Activated CD4-positive, CD25-positive, alpha-beta regulatory T cell treated with anti-CD3 and anti-CD28 coated beads, Interleukin-2, amount 50 U/mL, for 16 hours (primary cell): ENCODE data around the gene DUSP14.
A peak's percentile ranks its signal among the peaks of the same experiment; 100 is the strongest.
"Not testable (repeated sequence)": the region's sequence is repeated elsewhere in the genome, so short reads cannot be mapped to it uniquely, and the experiment has no call there.

Experiments
- DNase-seq: peaks from one replicate; pipeline ENCODE4 v3.0.0-alpha.2; 2020; ENCODE audit warnings: low read depth, low spot score

The DUSP14 gene, protein sequence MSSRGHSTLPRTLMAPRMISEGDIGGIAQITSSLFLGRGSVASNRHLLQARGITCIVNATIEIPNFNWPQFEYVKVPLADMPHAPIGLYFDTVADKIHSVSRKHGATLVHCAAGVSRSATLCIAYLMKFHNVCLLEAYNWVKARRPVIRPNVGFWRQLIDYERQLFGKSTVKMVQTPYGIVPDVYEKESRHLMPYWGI

DNA sequence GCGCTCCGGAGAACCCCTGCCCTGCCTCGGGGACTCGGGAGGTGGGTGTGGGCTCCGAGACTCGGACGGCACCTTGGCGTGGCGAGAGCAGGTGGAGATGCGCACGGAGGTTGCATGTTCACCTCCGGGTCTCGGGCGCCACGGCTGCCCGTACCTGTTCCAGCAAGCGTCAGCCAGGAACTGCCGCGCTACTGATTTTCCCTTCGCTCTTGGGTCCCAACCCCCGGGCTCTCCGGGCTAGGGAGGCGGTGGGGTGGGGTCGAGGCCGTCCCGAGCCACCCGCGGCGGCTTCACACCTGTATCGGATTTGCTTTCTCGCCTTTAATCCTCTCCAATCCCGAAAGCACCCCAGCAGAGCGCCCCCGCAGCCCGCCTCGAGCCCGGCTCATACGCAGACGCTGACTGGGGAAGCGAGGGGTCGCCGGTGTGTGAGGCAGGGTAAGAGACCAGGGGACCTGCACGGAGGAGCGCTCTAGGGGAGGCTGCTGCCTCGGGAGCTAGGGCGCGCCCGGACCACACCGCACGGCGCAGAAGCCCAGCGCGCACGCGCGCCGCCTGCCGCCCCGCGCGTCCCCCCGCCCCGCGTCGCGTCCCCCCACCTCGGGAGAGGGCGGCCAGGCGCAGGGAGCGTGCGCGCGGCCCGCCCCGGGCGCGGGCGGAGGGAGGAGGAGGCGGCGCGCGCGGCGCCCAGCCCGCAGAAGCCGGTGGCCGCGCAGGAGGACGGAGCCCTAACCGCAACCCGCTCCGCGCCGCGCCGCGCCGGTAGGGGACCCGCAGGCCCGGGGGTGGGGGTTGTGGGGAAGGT, at the start of gene DUSP14:
DUSP14 (plus strand) TSS at position 695 of the 805 bp plus-strand sequence. CDS start 22,382 bp downstream, outside the sequence.
- peak; percentile 46 for DNase-seq

DNA sequence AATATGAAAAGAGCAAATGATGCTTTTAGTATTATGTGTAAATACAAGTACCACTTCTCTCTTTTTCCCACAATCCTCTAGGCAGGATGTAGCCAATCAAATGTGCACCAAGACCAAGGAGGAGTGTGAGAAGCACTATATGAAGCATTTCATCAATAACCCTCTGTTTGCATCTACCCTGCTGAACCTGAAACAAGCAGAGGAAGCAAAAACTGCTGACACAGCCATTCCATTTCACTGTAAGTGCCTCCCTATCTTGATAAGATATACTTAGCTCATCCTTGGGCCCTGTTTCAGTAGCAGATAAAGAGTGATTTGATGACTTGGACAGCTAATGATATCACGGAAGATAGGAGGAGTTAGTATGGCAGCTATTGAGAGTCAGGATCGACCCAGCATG, 49.3 kb upstream of the DUSP14 start:
- no peak for DNase-seq

DNA sequence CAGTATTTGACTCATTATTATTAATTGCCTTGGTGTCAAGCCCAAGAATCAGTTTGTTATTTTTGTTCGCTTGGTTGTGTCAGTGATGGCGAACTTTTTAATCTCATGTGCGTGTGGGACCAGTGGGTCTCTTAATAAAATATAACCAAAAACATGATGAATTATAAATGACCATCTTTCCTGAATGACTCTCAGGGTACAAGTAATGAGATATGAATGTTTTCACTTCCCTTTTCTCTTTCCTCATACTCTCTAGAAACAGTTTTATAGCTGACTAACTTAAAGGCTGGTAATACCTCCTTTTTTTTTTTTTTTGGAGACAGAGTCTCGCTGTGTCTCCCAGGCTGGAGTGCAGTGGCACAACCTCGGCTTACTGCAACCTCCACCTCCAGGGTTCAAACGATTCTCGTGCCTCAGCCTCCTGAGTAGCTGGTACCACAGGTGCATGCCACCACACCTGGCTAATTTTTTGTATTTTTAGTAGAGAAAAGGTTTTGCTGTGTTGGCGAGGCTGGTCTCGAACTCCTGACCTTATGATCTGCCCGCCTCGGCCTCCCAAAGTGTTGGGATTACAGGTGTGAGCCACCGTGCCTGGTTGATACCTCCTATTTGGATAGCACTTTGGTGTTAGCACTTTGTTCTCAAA, 48.2 kb upstream of the DUSP14 start:
- DNase-seq = not testable (repeated sequence)

- DNase-seq = no peak
Measured at GRCh38 chr17:37446027-37446426, 43.7 kb upstream of the DUSP14 start.

- DNase-seq = no peak
Measured at GRCh38 chr17:37447641-37448040, 42.0 kb upstream of the DUSP14 start.

- no peak for DNase-seq
Measured at GRCh38 chr17:37450112-37450511, 39.6 kb upstream of the DUSP14 start.

DNA sequence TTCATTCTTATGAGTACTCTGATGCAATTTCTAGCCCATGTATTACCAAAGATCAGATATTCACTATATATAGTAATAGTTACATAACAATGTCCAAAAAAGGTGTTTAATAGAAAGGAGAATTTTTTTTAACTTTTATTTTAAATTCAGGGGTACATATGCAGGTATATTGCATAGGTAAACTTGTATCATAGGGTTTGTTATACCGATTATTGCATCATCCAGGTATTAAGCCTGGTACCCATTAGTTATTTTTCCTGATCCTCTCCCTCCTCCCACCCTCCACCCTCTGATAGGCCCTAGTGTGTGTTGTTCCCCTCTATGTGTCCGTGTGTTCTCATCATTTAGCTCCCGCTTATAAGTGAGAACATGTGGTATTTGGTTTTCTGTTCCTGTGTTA, 31.9 kb upstream of the DUSP14 start:
- DNase-seq = not testable (repeated sequence)

- DNase-seq = no peak
Measured at GRCh38 chr17:37458805-37459204, 30.9 kb upstream of the DUSP14 start.

- DNase-seq = no peak
Measured at GRCh38 chr17:37461668-37462067, 28.0 kb upstream of the DUSP14 start.

GRCh38 chr17:37462492-37462891, 27.2 kb upstream of the DUSP14 start:
- no peak for DNase-seq

GRCh38 chr17:37463039-37463438, 26.7 kb upstream of the DUSP14 start:
- no peak for DNase-seq

DNA sequence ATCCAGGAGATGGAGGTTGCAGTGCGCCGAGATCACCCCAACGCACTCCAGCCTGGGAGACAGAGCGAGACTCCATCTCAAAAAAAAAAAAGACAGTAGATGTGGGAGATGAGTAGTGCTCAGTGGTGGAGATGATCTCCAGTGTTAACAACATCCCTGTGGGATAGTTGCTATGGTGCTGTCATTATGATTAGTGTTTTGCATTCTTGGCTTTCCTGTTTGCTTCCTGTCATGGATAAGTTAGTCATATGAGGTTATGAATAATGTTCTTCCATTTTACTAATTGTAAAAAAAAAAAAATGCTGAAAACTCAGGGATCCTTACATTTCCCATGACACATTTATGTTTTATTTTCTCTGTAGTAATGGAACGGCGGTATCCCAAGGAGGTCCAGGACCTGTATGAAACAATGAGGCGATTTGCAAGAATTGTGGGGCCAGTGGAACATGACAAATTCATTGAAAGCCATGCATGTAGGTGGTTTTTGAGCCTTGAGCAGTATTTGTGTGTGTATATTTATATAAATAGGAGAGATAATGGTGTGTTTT, 24.5 kb upstream of the DUSP14 start:
- no peak for DNase-seq

- no peak for DNase-seq
Measured at GRCh38 chr17:37466471-37466870, 23.2 kb upstream of the DUSP14 start.

DNA sequence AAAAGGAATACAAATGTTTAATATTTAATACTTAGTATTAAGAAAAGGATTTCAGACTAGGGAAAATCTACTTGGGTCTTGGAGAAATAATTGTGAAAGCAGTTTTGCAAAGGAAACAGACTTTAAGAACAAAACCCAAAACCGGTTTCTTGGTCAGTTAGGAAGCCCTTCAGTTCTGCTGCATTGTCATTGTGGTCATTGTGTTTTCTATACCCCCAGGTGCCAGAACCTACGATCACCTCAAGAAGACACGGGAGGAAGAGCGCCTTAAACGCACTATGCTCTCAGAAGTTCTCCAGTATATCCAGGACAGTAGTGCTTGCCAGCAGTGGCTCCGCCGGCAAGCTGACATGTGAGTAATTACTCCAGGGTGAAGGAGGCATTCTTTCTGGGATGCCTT, 19.5 kb upstream of the DUSP14 start:
- no peak for DNase-seq

DNA sequence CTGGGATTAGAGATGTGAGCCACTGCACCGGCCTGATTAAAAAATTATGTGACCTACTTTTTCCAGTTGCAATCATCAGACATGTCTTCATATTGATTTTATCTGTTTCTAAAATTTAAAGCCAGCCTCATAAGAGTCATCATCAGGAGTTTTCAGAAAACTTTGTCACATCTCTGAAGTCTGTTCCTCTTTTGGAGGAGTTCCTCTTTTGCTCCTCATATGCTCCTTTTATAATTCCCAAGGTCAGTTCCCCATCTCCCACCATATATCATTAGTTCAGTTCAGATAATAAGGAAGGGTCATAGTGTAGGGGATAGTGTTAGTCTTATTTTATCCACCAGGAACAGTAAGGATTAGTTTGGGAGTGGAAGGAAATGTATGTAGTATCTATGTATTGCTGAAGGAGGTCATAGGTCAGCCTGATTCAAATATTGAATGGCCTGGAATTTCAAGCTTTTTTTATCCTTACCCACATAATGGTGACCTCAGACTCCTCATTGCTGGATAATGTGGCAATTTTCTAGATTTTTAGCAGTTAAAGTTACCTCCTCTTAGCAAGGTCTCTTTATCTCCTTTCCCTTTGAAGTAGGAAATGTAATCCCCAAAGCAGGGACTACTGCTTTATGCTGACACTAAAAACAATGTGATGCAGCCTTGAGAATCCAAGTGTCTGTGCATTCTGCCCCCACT, 13.8 kb upstream of the DUSP14 start:
- DNase-seq = no peak

DNA sequence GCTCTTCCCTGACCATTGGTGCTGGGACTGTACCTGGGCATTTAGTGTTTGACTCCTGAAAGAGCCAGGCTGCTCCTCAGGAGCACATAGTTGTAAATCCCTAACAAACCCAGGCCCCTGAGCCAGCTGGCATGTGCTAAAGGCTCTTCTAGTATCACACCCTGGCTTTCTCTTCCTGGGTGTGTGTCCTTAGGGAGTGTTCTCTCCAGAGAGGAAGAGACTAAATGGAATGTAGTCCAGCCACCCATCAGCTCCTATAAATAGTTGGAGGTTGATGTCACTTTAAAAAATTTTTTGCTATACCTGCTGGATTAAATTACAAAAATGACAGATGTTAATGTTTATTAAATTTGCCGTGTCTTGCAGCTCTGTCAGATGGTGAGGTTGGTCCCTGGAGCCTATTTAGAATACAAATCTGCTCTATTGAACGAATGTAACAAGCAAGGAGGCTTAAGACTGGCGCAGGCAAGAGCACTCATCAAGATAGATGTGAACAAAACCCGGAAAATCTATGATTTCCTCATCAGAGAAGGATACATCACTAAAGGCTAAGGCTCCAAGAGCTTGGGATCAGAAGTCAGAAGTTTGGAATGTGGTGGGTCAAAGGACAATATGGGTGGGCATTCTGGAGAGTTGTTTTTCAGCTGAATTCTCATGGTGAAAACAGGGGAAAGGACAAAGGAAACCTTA, 13.1 kb upstream of the DUSP14 start:
- no peak for DNase-seq

DNA sequence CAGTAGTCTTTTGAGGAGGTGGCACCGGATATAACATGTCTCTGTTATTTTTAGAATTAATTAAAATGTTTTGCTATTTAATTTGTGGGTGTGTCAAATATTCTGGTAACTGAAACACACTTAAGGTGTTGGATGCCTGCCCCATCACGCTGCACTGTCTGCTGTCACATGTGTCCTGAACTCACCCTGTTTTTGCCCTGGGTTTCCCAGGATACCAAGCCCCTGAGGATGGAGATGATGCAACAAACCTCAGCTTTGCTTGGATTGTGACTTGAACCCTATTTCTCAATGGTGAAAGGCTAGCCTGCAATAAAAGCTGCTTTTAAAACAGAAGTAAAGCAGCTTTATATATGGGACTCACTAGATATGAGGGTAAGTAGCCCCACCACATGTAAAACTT, 11.5 kb upstream of the DUSP14 start:
- no peak for DNase-seq

- no peak for DNase-seq
Measured at GRCh38 chr17:37479025-37479424, 10.7 kb upstream of the DUSP14 start.

- DNase-seq = no peak
Measured at GRCh38 chr17:37480427-37480826, 9.3 kb upstream of the DUSP14 start.

DNA sequence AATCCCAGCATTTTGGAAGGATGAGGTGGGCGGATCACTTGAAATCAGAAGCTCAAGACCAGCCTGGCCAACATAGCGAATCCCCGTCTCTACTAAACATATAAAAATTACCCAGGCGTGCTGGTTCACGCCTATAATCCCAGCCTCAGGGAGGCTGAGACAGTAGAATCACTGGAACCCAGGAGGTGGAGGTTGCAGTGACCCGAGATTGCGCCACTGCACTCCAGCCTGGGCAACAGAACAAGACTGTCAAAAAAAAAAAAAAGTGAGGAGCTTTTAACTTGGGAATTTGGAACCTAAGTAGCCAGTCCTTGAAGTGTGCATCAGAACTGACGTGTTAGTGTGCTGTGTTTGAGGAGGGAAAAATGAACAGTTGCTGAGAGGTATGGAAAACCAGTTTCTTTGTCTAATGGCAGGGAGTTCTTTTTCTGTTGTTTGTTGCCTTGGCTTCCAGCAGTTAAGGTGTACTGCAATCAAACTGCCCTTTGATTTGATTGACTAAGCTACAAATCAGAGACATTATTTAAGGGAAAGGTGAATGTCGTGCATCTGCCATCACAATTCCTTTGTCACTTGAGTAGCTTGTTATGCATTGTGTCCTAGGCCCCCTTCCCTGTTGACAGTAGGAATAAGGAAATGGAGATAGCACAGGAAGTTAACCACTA, 8.6 kb upstream of the DUSP14 start:
- no peak for DNase-seq
